ENCODE data around the gene POMP. TPM values are rescaled to one million over a fixed set of nuclear protein-coding genes. Genes with fewer than 3 reads are reported as not detected.

Gene POMP
- total RNA-seq, 1 donor from 2014 or later: 23.8 TPM

DNA sequence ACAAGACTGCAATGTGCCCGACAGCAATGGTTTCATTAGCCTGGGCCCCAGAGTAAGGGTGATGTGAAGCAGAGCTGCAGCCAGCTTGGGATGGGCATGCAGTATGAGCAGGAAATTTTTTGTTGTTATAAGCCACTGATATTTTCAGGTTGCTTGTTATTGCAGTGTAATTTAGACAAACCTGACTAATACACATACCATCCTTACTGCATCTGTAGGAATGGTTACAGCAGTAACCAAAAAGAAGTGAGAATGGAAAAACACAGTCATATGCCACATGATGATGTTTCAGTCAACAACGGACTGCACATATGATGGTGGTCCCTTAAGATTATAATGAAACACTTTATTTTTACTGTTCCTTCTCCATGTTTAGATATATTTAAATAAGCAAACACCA is 8.6 kb upstream of the POMP start:
- no peak for TF ChIP-seq POLR2A (IDR thresholded peaks at IDR 0.05)
- TF ChIP-seq, protein P1, sequence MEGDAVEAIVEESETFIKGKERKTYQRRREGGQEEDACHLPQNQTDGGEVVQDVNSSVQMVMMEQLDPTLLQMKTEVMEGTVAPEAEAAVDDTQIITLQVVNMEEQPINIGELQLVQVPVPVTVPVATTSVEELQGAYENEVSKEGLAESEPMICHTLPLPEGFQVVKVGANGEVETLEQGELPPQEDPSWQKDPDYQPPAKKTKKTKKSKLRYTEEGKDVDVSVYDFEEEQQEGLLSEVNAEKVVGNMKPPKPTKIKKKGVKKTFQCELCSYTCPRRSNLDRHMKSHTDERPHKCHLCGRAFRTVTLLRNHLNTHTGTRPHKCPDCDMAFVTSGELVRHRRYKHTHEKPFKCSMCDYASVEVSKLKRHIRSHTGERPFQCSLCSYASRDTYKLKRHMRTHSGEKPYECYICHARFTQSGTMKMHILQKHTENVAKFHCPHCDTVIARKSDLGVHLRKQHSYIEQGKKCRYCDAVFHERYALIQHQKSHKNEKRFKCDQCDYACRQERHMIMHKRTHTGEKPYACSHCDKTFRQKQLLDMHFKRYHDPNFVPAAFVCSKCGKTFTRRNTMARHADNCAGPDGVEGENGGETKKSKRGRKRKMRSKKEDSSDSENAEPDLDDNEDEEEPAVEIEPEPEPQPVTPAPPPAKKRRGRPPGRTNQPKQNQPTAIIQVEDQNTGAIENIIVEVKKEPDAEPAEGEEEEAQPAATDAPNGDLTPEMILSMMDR (IDR thresholded peaks at IDR 0.05): no peak
- no peak for DNase-seq (ENCODE audit: extremely low spot score in 2 of 2)
- Histone ChIP-seq H3K9me3 (no peaks in the 10 kb centered on the region), H3K36me3 (no peaks in the 10 kb centered on the region), H3K4me3 (no peak overlapping the region), H3K4me1 (peaks cover under 1% of the 10 kb centered on the region), H3K27ac (no peak overlapping the region), H3K27me3 (no peaks in the 10 kb centered on the region)
- intact Hi-C loops (cut with DNase I): no loop called here

DNA sequence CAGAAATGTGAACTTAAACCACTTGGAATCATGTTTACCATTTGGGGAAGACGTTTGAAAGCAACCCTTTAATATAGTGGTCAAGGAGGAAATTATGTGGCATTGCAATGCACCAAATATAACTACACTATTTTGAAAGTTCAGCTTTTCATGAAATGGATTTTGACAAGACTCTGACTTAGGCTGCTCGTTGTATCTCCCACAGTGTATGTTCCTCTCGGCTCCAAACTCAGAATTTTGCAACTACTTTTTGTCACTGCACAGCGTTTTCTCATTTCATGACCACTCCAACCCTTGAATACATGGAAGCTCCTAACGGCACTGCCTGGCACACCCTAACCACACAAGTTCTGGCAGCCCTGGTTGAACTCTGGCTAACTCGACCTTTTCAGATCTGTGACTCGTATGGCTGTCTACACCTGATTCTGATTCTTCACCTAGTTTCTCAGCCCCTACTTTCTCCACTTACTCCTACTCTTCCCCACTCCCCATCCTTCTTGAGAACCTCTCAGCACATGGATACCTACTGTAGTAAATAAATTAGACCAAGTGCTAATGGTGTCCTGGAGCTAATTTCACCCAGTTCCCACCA is 7.0 kb upstream of the POMP start:
- intact Hi-C loops (cut with DNase I): no loop called here
- Histone ChIP-seq H3K27me3 (no peaks in the 10 kb centered on the region), H3K36me3 (no peaks in the 10 kb centered on the region), H3K9me3 (no peaks in the 10 kb centered on the region), H3K4me3 (no peak overlapping the region), H3K27ac (no peak overlapping the region), H3K4me1 (peaks cover 16% of the 10 kb centered on the region)
- no peak for DNase-seq (ENCODE audit: extremely low spot score in 2 of 2)
- TF ChIP-seq POLR2AphosphoS5 (IDR thresholded peaks at IDR 0.05; ENCODE audit: insufficient read depth in 1 of 2, low read depth in 1 of 2) (no peak), POLR2A (IDR thresholded peaks at IDR 0.05) (no peak)
- TF ChIP-seq, protein P1 (IDR thresholded peaks at IDR 0.05): no peak

DNA sequence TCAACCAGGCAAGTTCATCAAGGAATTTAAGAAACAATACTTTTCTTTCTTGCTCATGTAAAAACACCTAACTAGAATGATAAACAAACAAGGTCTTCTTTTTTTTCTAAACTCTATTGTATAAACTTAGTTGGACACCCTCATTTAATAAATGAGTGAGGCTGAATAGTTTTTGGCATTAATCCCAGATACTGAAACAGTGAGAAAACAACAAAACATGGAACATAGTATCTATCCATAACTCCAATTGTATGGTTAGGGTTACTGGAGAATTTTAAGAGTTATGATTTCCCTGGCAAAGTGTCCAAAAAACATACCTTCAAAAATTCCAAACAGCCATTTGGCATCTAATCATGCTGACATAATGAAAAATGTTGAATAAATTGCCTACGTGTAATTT is 5.8 kb upstream of the POMP start:
- Histone ChIP-seq H3K4me3 (no peak overlapping the region), H3K27me3 (no peaks in the 10 kb centered on the region), H3K9me3 (no peaks in the 10 kb centered on the region), H3K36me3 (no peaks in the 10 kb centered on the region), H3K27ac (no peak overlapping the region), H3K4me1 (peaks cover 28% of the 10 kb centered on the region)
- DNase-seq (ENCODE audit: extremely low spot score in 2 of 2): no peak
- intact Hi-C loops (cut with DNase I): no loop called here
- TF ChIP-seq, protein P1 (IDR thresholded peaks at IDR 0.05): no peak
- TF ChIP-seq POLR2A (IDR thresholded peaks at IDR 0.05): no peak
- no peak for TF ChIP-seq POLR2AphosphoS5 (IDR thresholded peaks at IDR 0.05; ENCODE audit: insufficient read depth in 1 of 2, low read depth in 1 of 2)

DNA sequence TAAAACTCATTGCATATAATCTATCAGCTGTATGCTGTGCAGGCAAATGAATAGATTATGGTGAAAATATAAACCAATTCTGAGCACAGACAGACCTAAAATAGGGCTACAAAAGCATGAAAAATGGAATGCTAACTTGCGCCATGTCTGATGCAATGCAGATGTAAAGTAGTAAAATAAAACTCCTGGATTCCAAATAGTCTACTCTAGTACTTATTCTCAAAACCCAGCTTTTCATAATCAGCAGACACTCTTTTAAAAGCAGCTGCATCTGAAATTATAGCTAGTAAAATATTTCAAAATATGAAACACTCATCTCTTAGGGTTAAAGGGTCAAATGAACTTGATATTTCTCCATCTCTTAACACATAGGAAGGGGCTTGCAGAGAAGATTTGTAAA is 4.7 kb upstream of the POMP start:
- DNase-seq (ENCODE audit: extremely low spot score in 2 of 2): no peak
- no peak overlapping the region for H3K27ac ChIP-seq
- peaks cover 31% of the 10 kb centered on the region for H3K4me1 ChIP-seq
- H3K36me3 ChIP-seq: no peaks in the 10 kb centered on the region
- TF ChIP-seq POLR2A (IDR thresholded peaks at IDR 0.05) (no peak), POLR2AphosphoS5 (IDR thresholded peaks at IDR 0.05; ENCODE audit: insufficient read depth in 1 of 2, low read depth in 1 of 2) (no peak)
- TF ChIP-seq, protein P1 (IDR thresholded peaks at IDR 0.05): no peak
- no peak overlapping the region for H3K4me3 ChIP-seq
- intact Hi-C loops (cut with DNase I): no loop called here
- no peaks in the 10 kb centered on the region for H3K27me3 ChIP-seq
- no peaks in the 10 kb centered on the region for H3K9me3 ChIP-seq

DNA sequence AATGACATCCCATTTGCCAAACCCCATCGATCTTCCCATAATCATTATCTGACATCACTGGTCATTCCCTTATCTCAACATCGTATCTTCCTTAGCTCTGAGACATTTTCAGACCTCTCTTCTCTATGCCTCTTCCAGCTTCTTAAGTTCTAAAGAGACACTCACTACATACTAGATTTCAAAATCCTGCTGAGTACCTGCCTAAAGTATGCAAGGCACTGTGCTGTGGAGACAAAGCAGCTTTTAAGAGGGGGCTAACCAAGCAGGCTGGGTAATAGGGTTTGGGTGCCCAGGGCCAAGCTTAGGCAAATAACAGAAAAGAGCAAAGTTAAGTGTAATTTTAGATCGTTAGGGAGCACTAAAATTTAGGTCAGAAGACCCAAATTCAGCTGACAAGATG is 3.4 kb upstream of the POMP start:
- no peak for DNase-seq (ENCODE audit: extremely low spot score in 2 of 2)
- H3K27ac ChIP-seq: no peak overlapping the region
- intact Hi-C loops (cut with DNase I): no loop called here
- H3K4me3 ChIP-seq: no peak overlapping the region
- H3K9me3 ChIP-seq: no peaks in the 10 kb centered on the region
- no peaks in the 10 kb centered on the region for H3K36me3 ChIP-seq
- no peaks in the 10 kb centered on the region for H3K27me3 ChIP-seq
- TF ChIP-seq POLR2AphosphoS5 (IDR thresholded peaks at IDR 0.05; ENCODE audit: insufficient read depth in 1 of 2, low read depth in 1 of 2) (no peak), POLR2A (IDR thresholded peaks at IDR 0.05) (no peak)
- TF ChIP-seq, protein P1 (IDR thresholded peaks at IDR 0.05): no peak
- H3K4me1 ChIP-seq: peaks cover 43% of the 10 kb centered on the region

Measured in vagina (tissue), 2 donors.